Coronary artery (tissue), 2 donors: ENCODE data around the gene INPP5A.
"Not testable (repeated sequence)": the region's sequence is repeated elsewhere in the genome, so short reads cannot be mapped to it uniquely, and the experiment has no call there.

Experiments used
- DNase-seq: peaks from one replicate; pipeline ENCODE4 v3.0.0-alpha.2; 2017; ENCODE audit warnings: low spot score
- H3K27ac ChIP-seq, 2 donors: fragments of 200-600 bp; sonication (generic); one replicate each; pipeline ENCODE4 v1.5.1; 2016 to 2019
- H3K4me3 ChIP-seq: fragments of 200-600 bp; sonication (generic); 2 replicates; pipeline ENCODE4 v1.5.1; 2016; ENCODE audit warnings: mild to moderate bottlenecking, moderate library complexity
- CTCF ChIP-seq: fragments of 200-600 bp; sonication (generic); IDR thresholded peaks from one replicate; pipeline ENCODE4 v1.5.1; 2019; ENCODE audit warnings: antibody characterized with exemption

INPP5A gene

GRCh38 chr10:132676193-132676891, 138.8 kb downstream of the INPP5A start:
- no peak overlapping the region for H3K27ac ChIP-seq
- no peak overlapping the region for H3K4me3 ChIP-seq
- TF ChIP-seq CTCF, result no peak
- DNase-seq, result peak; percentile 41

GRCh38 chr10:132677096-132677472, 139.5 kb downstream of the INPP5A start:
- DNase-seq, result peak; percentile 47
- Histone ChIP-seq H3K27ac (no peak overlapping the region), H3K4me3 (no peak overlapping the region)
- TF ChIP-seq CTCF, result no peak

- TF ChIP-seq CTCF, result no peak
- H3K27ac ChIP-seq, result no peak overlapping the region
- H3K4me3 ChIP-seq, result no peak overlapping the region
- peak; percentile 54 for DNase-seq
These were observed 140.1 kb downstream of the INPP5A start for GRCh38 chr10:132677473-132678227.

GRCh38 chr10:132678436-132679216, 141.0 kb downstream of the INPP5A start:
- Histone ChIP-seq H3K27ac (no peak overlapping the region), H3K4me3 (no peak overlapping the region)
- DNase-seq, result peak; percentile 35
- no peak for TF ChIP-seq CTCF

- no peak for TF ChIP-seq CTCF
- Histone ChIP-seq H3K27ac (no peak overlapping the region), H3K4me3 (no peak overlapping the region)
- no peak for DNase-seq
These were observed 141.6 kb downstream of the INPP5A start for GRCh38 chr10:132679217-132679595.

DNA sequence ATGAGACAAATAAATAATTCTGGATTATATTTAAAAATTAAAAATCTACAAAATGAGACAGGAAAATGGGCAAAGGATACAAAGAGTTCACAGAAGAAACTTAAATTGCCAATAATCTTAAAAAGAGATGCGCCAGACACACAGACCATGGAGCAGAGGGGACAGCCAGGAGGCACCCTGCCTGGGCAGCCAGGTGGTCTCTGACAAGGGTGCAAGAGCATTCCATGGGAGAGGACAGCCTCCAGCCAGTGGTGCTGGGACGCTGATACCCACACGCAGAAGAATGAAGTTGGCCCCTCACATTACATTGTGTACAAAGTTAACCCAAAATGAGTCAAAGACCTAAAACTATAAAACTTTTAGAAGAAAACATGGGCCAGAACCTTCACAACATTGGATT, 142.1 kb downstream of the INPP5A start:
- TF ChIP-seq CTCF, result no peak
- H3K27ac ChIP-seq, result no peak overlapping the region
- peak; percentile 11 for DNase-seq
- no peak overlapping the region for H3K4me3 ChIP-seq

GRCh38 chr10:132680741-132681140, 143.2 kb downstream of the INPP5A start:
- DNase-seq, H3K4me3 ChIP-seq, H3K27ac ChIP-seq: not testable (repeated sequence)
